H9 (cell line): ENCODE results near the gene HMCN1. TPM values are rescaled to one million over a fixed set of nuclear protein-coding genes. Genes with fewer than 3 reads are reported as not detected.

Experiments
- DNase-seq: peaks from one replicate; pipeline ENCODE4 v3.0.0-alpha.2; 2017
- H2AFZ ChIP-seq: one replicate; pipeline ENCODE4 v1.6.1; 2013; ENCODE audit warnings: mild to moderate bottlenecking, low read length, control low read depth, moderate library complexity
- H2AK5ac ChIP-seq: 2 replicates; pipeline ENCODE4 v1.6.1; 2013; ENCODE audit warnings: low read length, control low read depth, mixed read lengths; ENCODE audit not compliant: insufficient read length
- H2BK120ac ChIP-seq: one replicate; pipeline ENCODE4 v1.6.1; 2013; ENCODE audit warnings: low read depth, mild to moderate bottlenecking, low read length, control low read depth, inconsistent platforms; ENCODE audit not compliant: poor library complexity, severe bottlenecking
- H2BK12ac ChIP-seq: 2 replicates; pipeline ENCODE4 v1.6.1; 2013; ENCODE audit warnings: low read length, control low read depth, mixed read lengths, low read depth; ENCODE audit not compliant: insufficient read length
- H2BK15ac ChIP-seq: 2 replicates; pipeline ENCODE4 v1.6.1; 2013; ENCODE audit warnings: low read depth, low read length, control low read depth
- H2BK20ac ChIP-seq: one replicate; pipeline ENCODE4 v1.6.1; 2013; ENCODE audit warnings: low read depth, mild to moderate bottlenecking, low read length, control low read depth, inconsistent platforms; ENCODE audit not compliant: poor library complexity, severe bottlenecking
- H2BK5ac ChIP-seq: 2 replicates; pipeline ENCODE4 v1.6.1; 2013; ENCODE audit warnings: low read length, control low read depth, mixed read lengths; ENCODE audit not compliant: insufficient read length
- H3K14ac ChIP-seq: 2 replicates; pipeline ENCODE4 v1.6.1; 2013; ENCODE audit warnings: low read length, control low read depth; ENCODE audit not compliant: insufficient read depth
- H3K18ac ChIP-seq: 2 replicates; pipeline ENCODE4 v1.6.1; 2013; ENCODE audit warnings: low read depth, mild to moderate bottlenecking, mixed read lengths, low read length, control low read depth; ENCODE audit not compliant: insufficient read length
- H3K23ac ChIP-seq: 2 replicates; pipeline ENCODE4 v1.6.1; 2013; ENCODE audit warnings: low read length, control low read depth, mixed read lengths, low read depth; ENCODE audit not compliant: insufficient read length
- H3K23me2 ChIP-seq: 2 replicates; pipeline ENCODE4 v1.6.1; 2013; ENCODE audit warnings: low read depth, mild to moderate bottlenecking, mixed read lengths, low read length, control low read depth; ENCODE audit not compliant: insufficient read length, poor library complexity, severe bottlenecking
- H3K27ac ChIP-seq: 2 replicates; pipeline ENCODE4 v1.5.1; 2013; ENCODE audit warnings: low read length, control low read depth, mixed read lengths, low read depth; ENCODE audit not compliant: insufficient read length
- H3K27me3 ChIP-seq: 2 replicates; pipeline ENCODE4 v1.6.1; 2013; ENCODE audit warnings: low read length, control low read depth, inconsistent platforms; ENCODE audit not compliant: insufficient read depth
- H3K4ac ChIP-seq: 2 replicates; pipeline ENCODE4 v1.6.1; 2013; ENCODE audit warnings: low read depth, mild to moderate bottlenecking, control low read depth, inconsistent platforms, low read length, moderate library complexity
- H3K4me1 ChIP-seq: 2 replicates; pipeline ENCODE4 v1.6.1; 2013; ENCODE audit warnings: low read length, control low read depth, inconsistent platforms; ENCODE audit not compliant: insufficient read depth
- H3K4me2 ChIP-seq: 2 replicates; pipeline ENCODE4 v1.6.1; 2013; ENCODE audit warnings: low read length, control low read depth, mixed read lengths; ENCODE audit not compliant: insufficient read length, insufficient read depth
- H3K56ac ChIP-seq: 2 replicates; pipeline ENCODE4 v1.6.1; 2013; ENCODE audit warnings: low read depth, mild to moderate bottlenecking, mixed read lengths, low read length, control low read depth; ENCODE audit not compliant: insufficient read length
- H3K79me1 ChIP-seq: 2 replicates; pipeline ENCODE4 v1.6.1; 2013; ENCODE audit warnings: low read depth, mild to moderate bottlenecking, moderate library complexity, low read length, control low read depth, inconsistent platforms; ENCODE audit not compliant: insufficient read depth, poor library complexity, severe bottlenecking
- H3K79me2 ChIP-seq: 2 replicates; pipeline ENCODE4 v1.6.1; 2013; ENCODE audit warnings: low read length, control low read depth, inconsistent platforms; ENCODE audit not compliant: insufficient read depth
- H3K9ac ChIP-seq: 2 replicates; pipeline ENCODE4 v1.6.1; 2013; ENCODE audit warnings: low read length, control low read depth, mixed read lengths; ENCODE audit not compliant: insufficient read length; ENCODE audit errors: extremely low read depth
- H3K9me3 ChIP-seq: one replicate; pipeline ENCODE4 v1.6.1; 2013; ENCODE audit warnings: low read depth, low read length, inconsistent platforms; ENCODE audit not compliant: control insufficient read depth
- H3T11ph ChIP-seq: one replicate; pipeline ENCODE4 v1.6.1; 2013; ENCODE audit warnings: mild to moderate bottlenecking, low read length, control low read depth, inconsistent platforms
- H4K20me1 ChIP-seq: one replicate; pipeline ENCODE4 v1.6.1; 2013; ENCODE audit not compliant: control insufficient read depth, insufficient read length, insufficient read depth
- H4K5ac ChIP-seq: 2 replicates; pipeline ENCODE4 v1.6.1; 2013; ENCODE audit warnings: low read depth, mild to moderate bottlenecking, mixed read lengths, low read length, control low read depth; ENCODE audit not compliant: insufficient read length
- H4K8ac ChIP-seq: replicated peaks from 2 replicates; pipeline ENCODE4 v1.6.1; 2013; ENCODE audit warnings: low read length, control low read depth, mixed read lengths, low read depth; ENCODE audit not compliant: insufficient read length
- H4K91ac ChIP-seq: 2 replicates; pipeline ENCODE4 v1.6.1; 2013; ENCODE audit warnings: low read depth, mild to moderate bottlenecking, moderate library complexity, mixed read lengths, low read length, control low read depth; ENCODE audit not compliant: insufficient read length
- H3K27ac Mint-ChIP-seq, 3 experiments: 2 replicates in 2 of 3; 3 replicates in 1 of 3; pipeline ENCODE4 v1.8.0; 2020 to 2021; ENCODE audit warnings: mixed read lengths in 3 of 3, mild to moderate bottlenecking in 1 of 3, moderate library complexity in 1 of 3
- H3K27me3 Mint-ChIP-seq: 2 replicates; pipeline ENCODE4 v1.8.0; 2021; ENCODE audit warnings: low read depth, mild to moderate bottlenecking, moderate library complexity, mixed read lengths
- H3K36me3 Mint-ChIP-seq, 3 experiments: 2 replicates in 2 of 3; 3 replicates in 1 of 3; pipeline ENCODE4 v1.8.0; 2020 to 2021; ENCODE audit warnings: low read depth in 3 of 3, mixed read lengths in 3 of 3; ENCODE audit not compliant: insufficient read depth in 1 of 3
- H3K4me1 Mint-ChIP-seq, 2 experiments: 2 replicates each; pipeline ENCODE4 v1.8.0; 2020; ENCODE audit warnings: mixed read lengths in 2 of 2
- H3K4me3 Mint-ChIP-seq, 2 experiments: 2 replicates in 1 of 2; 3 replicates in 1 of 2; pipeline ENCODE4 v1.8.0; 2020 to 2021; ENCODE audit warnings: mild to moderate bottlenecking in 2 of 2, mixed read lengths in 2 of 2, moderate library complexity in 1 of 2
- H3K9me3 Mint-ChIP-seq, 2 experiments: 2 replicates in 1 of 2; 3 replicates in 1 of 2; pipeline ENCODE4 v1.8.0; 2020; ENCODE audit warnings: mild to moderate bottlenecking in 2 of 2, mixed read lengths in 2 of 2, moderate library complexity in 1 of 2
- CTCF ChIP-seq: fragments of 200-600 bp; sonication (generic); conservative IDR thresholded peaks from 3 replicates; pipeline ENCODE4 v1.8.0; 2021; ENCODE audit warnings: antibody characterized with exemption, mild to moderate bottlenecking
- WGBS: extraction: QIAGEN DNeasy Blood & Tissue Kit; methylation state at CpG from one replicate; pipeline ENCODE4 v1.1.7; 2013; ENCODE audit warnings: missing lambda C conversion rate, low lambda C conversion rate, mixed read lengths; ENCODE audit not compliant: insufficient read length; ENCODE audit errors: extremely low coverage; 5-methylcytosine and 5-hydroxymethylcytosine counted together
- total RNA-seq: library from RNA; stranded (reverse); gene quantifications from 2 replicates; pipeline ENCODE4 v1.2.1, GENCODE V29; 2021

Gene HMCN1
- total RNA-seq, 1 experiment from 2014 or later: 3.3 TPM

- Mint-ChIP-seq H3K36me3 (no peaks in the 10 kb centered on the region), H3K4me3 (no peak overlapping the region), H3K9me3 (no peaks in the 10 kb centered on the region), H3K4me1 (no peaks in the 10 kb centered on the region), H3K27me3 (no peaks in the 10 kb centered on the region), H3K27ac (no peak overlapping the region; a peak in 1 of 7 replicates)
- H3T11ph ChIP-seq: no peak overlapping the region
- H3K18ac ChIP-seq: no peak overlapping the region
- no peak overlapping the region for H3K23ac ChIP-seq
- no peak overlapping the region for H2BK20ac ChIP-seq
- no peak overlapping the region for H3K27ac ChIP-seq
- no peaks in the 10 kb centered on the region for H3K79me2 ChIP-seq
- H3K79me1 ChIP-seq: no peaks in the 10 kb centered on the region
- H4K20me1 ChIP-seq: no peaks in the 10 kb centered on the region
- H3K27me3 ChIP-seq: no peaks in the 10 kb centered on the region
- no peaks in the 10 kb centered on the region for H3K23me2 ChIP-seq
- H2AK5ac ChIP-seq: no peak overlapping the region
- no peak overlapping the region for H2BK120ac ChIP-seq
- no peak overlapping the region for H2BK15ac ChIP-seq
- no peak overlapping the region for H3K14ac ChIP-seq
- WGBS: no CpG with 5 or more reads among the region's 2 CpGs
- no peak for TF ChIP-seq CTCF
- H3K4me2 ChIP-seq: no peak overlapping the region
- H2BK5ac ChIP-seq: no peak overlapping the region
- H3K9ac ChIP-seq: no peak overlapping the region
- no peak for DNase-seq
- no peak overlapping the region for H3K56ac ChIP-seq
- H3K4me1 ChIP-seq: peaks cover 2% of the 10 kb centered on the region; the same call in 1 of the 2 replicates
- H3K9me3 ChIP-seq: no peaks in the 10 kb centered on the region
- H2BK12ac ChIP-seq: no peak overlapping the region
- no peak overlapping the region for H4K5ac ChIP-seq
- no peak overlapping the region for H4K8ac ChIP-seq
- H3K4ac ChIP-seq: no peak overlapping the region
- no peak overlapping the region for H4K91ac ChIP-seq
- H2AFZ ChIP-seq: no peak overlapping the region
Observed at GRCh38 chr1:186188736-186189135, 454.5 kb downstream of the HMCN1 start.
